CD14-positive monocyte (primary cell): Measurements from ENCODE around the gene AHSA1. TPM values are rescaled to one million over a fixed set of nuclear protein-coding genes. Genes with fewer than 3 reads are reported as not detected.

Source experiments
- DNase-seq, 3 donors: peaks; one replicate each; pipeline ENCODE4 v3.0.0-alpha.2; 2011 to 2022
- H2AFZ ChIP-seq: 2 replicates; pipeline ENCODE4 v1.6.0; 2012; ENCODE audit warnings: mild to moderate bottlenecking, low read depth, low read length, inconsistent platforms; ENCODE audit not compliant: insufficient read depth, poor library complexity, severe bottlenecking
- H3K27ac ChIP-seq, 2 donors: 1 replicate in 1 of 2; 2 replicates in 1 of 2; pipeline ENCODE4 v1.5.1; 2012 to 2013; ENCODE audit warnings: low read length in 2 of 2, control low read depth in 1 of 2, inconsistent platforms in 1 of 2, low read depth in 1 of 2, mild to moderate bottlenecking in 1 of 2
- H3K27me3 ChIP-seq, 2 donors: one replicate each; pipeline versions ENCODE4 v1.6.0 to v1.6.1; 2011 to 2013; ENCODE audit warnings: low read length in 2 of 2; ENCODE audit not compliant: control insufficient read depth in 2 of 2, insufficient read depth in 2 of 2
- H3K36me3 ChIP-seq, 2 donors: replicated peaks in 1 of 2; 1 replicate in 1 of 2; 2 replicates in 1 of 2; pipeline versions ENCODE4 v1.5.1 to v1.6.1; 2012 to 2013; ENCODE audit warnings: low read length in 2 of 2, control low read depth in 1 of 2, inconsistent platforms in 1 of 2, mild to moderate bottlenecking in 1 of 2; ENCODE audit not compliant: insufficient read depth in 2 of 2, control insufficient read depth in 1 of 2
- H3K4me1 ChIP-seq, 2 donors: 1 replicate in 1 of 2; 2 replicates in 1 of 2; pipeline versions ENCODE4 v1.5.1 to v1.6.1; 2012 to 2013; ENCODE audit warnings: low read length in 2 of 2, control low read depth in 1 of 2, inconsistent platforms in 1 of 2, mild to moderate bottlenecking in 1 of 2, moderate library complexity in 1 of 2; ENCODE audit not compliant: insufficient read depth in 2 of 2, control insufficient read depth in 1 of 2
- H3K4me2 ChIP-seq: replicated peaks from 2 replicates; pipeline ENCODE3; 2012; ENCODE audit warnings: low read length, moderate library complexity, mild to moderate bottlenecking; ENCODE audit not compliant: poor library complexity, severe bottlenecking; ENCODE audit errors: extremely low read depth
- H3K4me3 ChIP-seq, 3 experiments: fragments of 200-600 bp in 1 of 3; sonication (generic) in 1 of 3; replicated peaks in 1 of 3; 1 replicate in 2 of 3; 2 replicates in 1 of 3; pipeline ENCODE4 v1.5.1; 2011 to 2013; ENCODE audit warnings: low read length in 3 of 3, mild to moderate bottlenecking in 3 of 3, control low read depth in 2 of 3, low read depth in 2 of 3, inconsistent platforms in 1 of 3, moderate library complexity in 1 of 3
- H3K79me2 ChIP-seq: 2 replicates; pipeline ENCODE4 v1.6.0; 2012; ENCODE audit warnings: mild to moderate bottlenecking, control low read depth, inconsistent platforms, low read length, moderate library complexity; ENCODE audit not compliant: insufficient read depth
- H3K9ac ChIP-seq: 2 replicates; pipeline ENCODE4 v1.6.0; 2017; ENCODE audit warnings: low read length, mild to moderate bottlenecking; ENCODE audit not compliant: insufficient read depth, poor library complexity, severe bottlenecking
- H3K9me3 ChIP-seq, 2 donors: replicated peaks in 1 of 2; 1 replicate in 1 of 2; 2 replicates in 1 of 2; pipeline versions ENCODE4 v1.5.1 to v1.6.1; 2012 to 2013; ENCODE audit warnings: low read length in 2 of 2, control low read depth in 1 of 2; ENCODE audit not compliant: control insufficient read depth in 1 of 2, insufficient read depth in 1 of 2
- H4K20me1 ChIP-seq: 2 replicates; pipeline ENCODE4 v1.6.0; 2012; ENCODE audit warnings: mild to moderate bottlenecking, low read length, control low read depth, moderate library complexity; ENCODE audit not compliant: insufficient read depth
- H3K27ac Mint-ChIP-seq, 7 donors: one replicate each; pipeline ENCODE4 v1.8.0; 2020; ENCODE audit warnings: mild to moderate bottlenecking in 7 of 7, mixed read lengths in 7 of 7, moderate library complexity in 6 of 7, inconsistent platforms in 2 of 7
- H3K27me3 Mint-ChIP-seq, 3 donors: one replicate each; pipeline ENCODE4 v1.8.0; 2021 to 2022; ENCODE audit warnings: low read depth in 3 of 3, mild to moderate bottlenecking in 3 of 3, mixed read lengths in 3 of 3, moderate library complexity in 3 of 3, inconsistent platforms in 1 of 3
- H3K36me3 Mint-ChIP-seq, 2 donors: one replicate each; pipeline ENCODE4 v1.8.0; 2020; ENCODE audit warnings: mixed read lengths in 2 of 2, inconsistent platforms in 1 of 2, mild to moderate bottlenecking in 1 of 2
- H3K4me1 Mint-ChIP-seq: one replicate; pipeline ENCODE4 v1.8.0; 2020; ENCODE audit warnings: mild to moderate bottlenecking, mixed read lengths
- H3K4me3 Mint-ChIP-seq, 2 donors: one replicate each; pipeline ENCODE4 v1.8.0; 2020; ENCODE audit warnings: mild to moderate bottlenecking in 2 of 2, mixed read lengths in 2 of 2, moderate library complexity in 1 of 2
- H3K9me3 Mint-ChIP-seq, 7 donors: one replicate each; pipeline ENCODE4 v1.8.0; 2020 to 2022; ENCODE audit warnings: mixed read lengths in 7 of 7, mild to moderate bottlenecking in 6 of 7, moderate library complexity in 6 of 7, inconsistent platforms in 2 of 7
- CTCF ChIP-seq: fragments of 200-600 bp; IDR thresholded peaks from one replicate; pipeline ENCODE4 v1.8.0; 2022; ENCODE audit warnings: antibody characterized with exemption, mild to moderate bottlenecking
- WGBS: methylation state at CpG from one replicate; pipeline ENCODE4 v1.1.5; 2013; ENCODE audit warnings: missing lambda C conversion rate; ENCODE audit not compliant: insufficient coverage; 5-methylcytosine and 5-hydroxymethylcytosine counted together
- intact Hi-C, 2 donors: fragments of 100-400 bp; cut with micrococcal nuclease; formaldehyde crosslinking; loops; one replicate each; pipeline versions ENCODE4 v1.15.0 to v1.15.1; 2023
- polyA plus RNA-seq, 3 donors: library from polyadenylated mRNA; depleted of rRNA in 1 of 3; unstranded in 2 of 3; stranded (reverse) in 1 of 3; fragments of 300-500 nt in 2 of 3; fragments of >200 nt in 1 of 3; fragmentation: Illumina TruSeq in 2 of 3; gene quantifications; 1 replicate in 2 of 3; 2 replicates in 1 of 3; pipeline ENCODE4 v1.2.3, GENCODE V29; 2012 to 2021

Gene AHSA1
- polyA plus RNA-seq, 3 donors: 59.5 to 72.5 (median 71.5) TPM

DNA sequence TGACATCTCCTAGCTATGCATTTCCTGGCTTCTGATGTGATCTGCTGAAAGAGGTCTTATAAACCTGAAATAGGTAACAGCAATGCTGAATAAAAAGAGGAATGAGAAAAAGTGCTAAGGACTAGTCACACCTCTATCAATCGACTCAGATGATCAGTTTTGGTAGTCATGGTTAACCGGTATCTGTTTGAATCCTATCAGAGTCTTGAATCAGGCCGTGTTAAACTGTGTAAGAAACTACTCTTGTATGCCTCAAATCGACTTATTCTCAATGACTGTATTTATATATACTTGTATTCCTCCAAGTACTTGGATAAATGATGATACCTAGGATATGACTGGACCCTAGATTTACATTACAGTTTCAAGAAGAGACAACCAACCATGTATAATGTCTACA is 51.5 kb downstream of the AHSA1 start:
- peaks cover 0 to 1% (median 1%) of the 10 kb centered on the region in 3 donors for H3K27me3 Mint-ChIP-seq
- H3K9ac ChIP-seq: no peak overlapping the region
- H3K9me3 Mint-ChIP-seq: peaks cover 0 to 6% (median 2%) of the 10 kb centered on the region in 7 donors
- H4K20me1 ChIP-seq: peaks cover 49% of the 10 kb centered on the region
- H3K4me1 Mint-ChIP-seq: no peaks in the 10 kb centered on the region
- no peak overlapping the region for H3K4me3 Mint-ChIP-seq
- peaks cover 80 to 91% of the 10 kb centered on the region in 2 donors for H3K36me3 Mint-ChIP-seq
- no peak overlapping the region for H3K4me3 ChIP-seq
- DNase-seq: no peak
- H3K9me3 ChIP-seq: no peaks in the 10 kb centered on the region
- no peak overlapping the region for H3K27ac Mint-ChIP-seq
- no peaks in the 10 kb centered on the region for H3K79me2 ChIP-seq
- TF ChIP-seq CTCF: no peak
- intact Hi-C loops: no loop called here
- no peak overlapping the region for H3K27ac ChIP-seq
- no peaks in the 10 kb centered on the region for H3K4me1 ChIP-seq
- no peak overlapping the region for H3K4me2 ChIP-seq
- no peaks in the 10 kb centered on the region for H3K27me3 ChIP-seq
- 100% methylated on average over 2 of the region's 4 CpGs for WGBS
- peaks cover 65 to 96% of the 10 kb centered on the region in 2 donors for H3K36me3 ChIP-seq
- no peak overlapping the region for H2AFZ ChIP-seq

GRCh38 chr14:77511486-77512162 is 53.7 kb downstream of the AHSA1 start:
- 98% methylated on average over 7 of the region's 8 CpGs for WGBS
- Histone ChIP-seq H3K36me3 (peaks cover 78 to 99% of the 10 kb centered on the region in 2 donors), H3K9ac (no peak overlapping the region), H3K4me3 (no peak overlapping the region), H2AFZ (no peak overlapping the region), H3K4me1 (no peaks in the 10 kb centered on the region), H3K4me2 (no peak overlapping the region), H3K9me3 (no peaks in the 10 kb centered on the region), H3K27ac (no peak overlapping the region), H4K20me1 (peaks cover 68% of the 10 kb centered on the region), H3K27me3 (no peaks in the 10 kb centered on the region), H3K79me2 (no peaks in the 10 kb centered on the region)
- Mint-ChIP-seq H3K4me1 (no peaks in the 10 kb centered on the region), H3K9me3 (no peaks in the 10 kb centered on the region), H3K27me3 (peaks cover 0 to 3% (median 1%) of the 10 kb centered on the region in 3 donors), H3K36me3 (peaks cover 83 to 96% of the 10 kb centered on the region in 2 donors), H3K27ac (peak overlapping the region in 2 of 7 donors; percentile 14 to 63), H3K4me3 (no peak overlapping the region)
- intact Hi-C loops: no loop called here
- TF ChIP-seq CTCF: no peak
- no peak for DNase-seq
